PC-3 (cell line): Measurements from ENCODE around the gene TTC23L. TPM values are rescaled to one million over a fixed set of nuclear protein-coding genes. Genes with fewer than 3 reads are reported as not detected.

Experiments
- ATAC-seq: fragments of 200-7000 bp; cut with Tn5 transposase; 2 replicates; pipeline ENCODE4 v1.9.1; 2020; ENCODE audit warnings: mild to moderate bottlenecking, moderate library complexity
- Bru-seq: library from RNA; stranded (reverse); fragments of 400-500 nt; gene quantifications from one replicate; lab custom pipeline; 2021; lab: Mats Ljungman, UMichigan
- BruChase-seq, 2 experiments: library from RNA; stranded (reverse); fragments of 400-500 nt; gene quantifications; one replicate each; lab custom pipeline; 2021; lab: Mats Ljungman, UMichigan
- BruUV-seq: library from RNA; stranded (reverse); fragments of 400-500 nt; replicated peaks from 2 replicates; lab custom pipeline; 2021; lab: Mats Ljungman, UMichigan
- CTCF ChIA-PET: fragments of 300-600 bp; sonication (Branson Sonifier 250); formaldehyde crosslinking; loops from one replicate; lab custom pipeline; 2022; ENCODE audit warnings: antibody characterized with exemption; lab: Charles Lee
- POLR2A ChIA-PET: fragments of 300-600 bp; sonication (Branson Sonifier 250); formaldehyde crosslinking; loops from one replicate; lab custom pipeline; 2022; ENCODE audit warnings: antibody characterized with exemption; ENCODE audit not compliant: unreplicated experiment; lab: Charles Lee
- DNase-seq: peaks from one replicate; pipeline ENCODE4 v3.0.0-alpha.2; 2015
- H2AFZ ChIP-seq: fragments of 300-600 bp; sonication (generic); 2 replicates; pipeline ENCODE4 v1.6.0; 2016; ENCODE audit warnings: antibody characterized with exemption, low read length
- H3F3A ChIP-seq: fragments of 300-600 bp; sonication (generic); one replicate; pipeline ENCODE4 v1.6.0; 2017; ENCODE audit warnings: antibody characterized with exemption, low read length, control low read depth, mild to moderate bottlenecking; ENCODE audit not compliant: unreplicated experiment
- H3K27ac ChIP-seq: fragments of 300-600 bp; sonication (generic); 2 replicates; pipeline ENCODE4 v1.5.1; 2016; ENCODE audit warnings: mild to moderate bottlenecking, low read length
- H3K27me3 ChIP-seq: fragments of 300-600 bp; sonication (generic); 2 replicates; pipeline ENCODE4 v1.6.1; 2016; ENCODE audit warnings: low read length, mixed read lengths
- H3K36me3 ChIP-seq: fragments of 300-600 bp; sonication (generic); 2 replicates; pipeline ENCODE4 v1.6.1; 2016; ENCODE audit warnings: low read depth, mixed run types, low read length, mixed read lengths
- H3K4me1 ChIP-seq: fragments of 300-600 bp; sonication (generic); 2 replicates; pipeline ENCODE4 v1.5.1; 2016; ENCODE audit warnings: low read length; ENCODE audit not compliant: insufficient read depth
- H3K4me2 ChIP-seq: fragments of 300-600 bp; sonication (generic); 2 replicates; pipeline ENCODE4 v1.6.0; 2016; ENCODE audit warnings: low read length
- H3K4me3 ChIP-seq: fragments of 300-600 bp; sonication (generic); 2 replicates; pipeline ENCODE4 v1.5.1; 2016; ENCODE audit warnings: mild to moderate bottlenecking, low read length, mixed read lengths
- H3K79me2 ChIP-seq: fragments of 300-600 bp; sonication (generic); 2 replicates; pipeline ENCODE4 v1.6.1; 2017; ENCODE audit warnings: low read length, mixed read lengths
- H3K9ac ChIP-seq: fragments of 300-600 bp; sonication (generic); 2 replicates; pipeline ENCODE4 v1.6.0; 2016; ENCODE audit warnings: mild to moderate bottlenecking, low read length
- H3K9me2 ChIP-seq: fragments of 300-600 bp; sonication (generic); replicated peaks from 2 replicates; pipeline ENCODE4 v1.6.1; 2016; ENCODE audit warnings: mixed run types, low read length, mixed read lengths
- H3K9me3 ChIP-seq: fragments of 300-600 bp; sonication (generic); 2 replicates; pipeline ENCODE4 v1.6.1; 2016; ENCODE audit warnings: low read length, mixed read lengths
- H4K20me1 ChIP-seq: fragments of 300-600 bp; sonication (generic); 2 replicates; pipeline ENCODE4 v1.6.1; 2016; ENCODE audit warnings: low read length, mixed read lengths
- CTCF ChIP-seq: fragments of 300-600 bp; sonication (generic); conservative IDR thresholded peaks from 2 replicates; pipeline ENCODE4 v1.5.1; 2017; ENCODE audit warnings: antibody characterized with exemption, low read depth, mild to moderate bottlenecking, low read length
- EZH2 ChIP-seq: fragments of 300-600 bp; sonication (generic); IDR thresholded peaks from one replicate; pipeline ENCODE4 v1.6.1; 2017; ENCODE audit warnings: antibody characterized with exemption, mild to moderate bottlenecking, low read length; ENCODE audit not compliant: unreplicated experiment
- EZH2phosphoT487 ChIP-seq: fragments of 300-600 bp; sonication (generic); IDR thresholded peaks from 2 replicates; pipeline ENCODE4 v1.6.1; 2018; ENCODE audit warnings: mild to moderate bottlenecking, antibody characterized with exemption, low read length, borderline replicate concordance
- intact Hi-C: fragments of 100-400 bp; cut with micrococcal nuclease; formaldehyde crosslinking; loops from 2 replicates; pipeline ENCODE4 v1.9.0; 2023
- long read RNA-seq: library from polyadenylated mRNA; unstranded; transcript quantifications from one replicate; pipeline ENCODE4 v2.0.0, GENCODE V29; 2021; ENCODE audit not compliant: unreplicated experiment
- total RNA-seq: library from RNA; depleted of rRNA; stranded (reverse); fragments of >200 nt; gene quantifications from 2 replicates; pipeline ENCODE4 v1.2.3, GENCODE V29; 2014; rRNA removed

Gene TTC23L, protein sequence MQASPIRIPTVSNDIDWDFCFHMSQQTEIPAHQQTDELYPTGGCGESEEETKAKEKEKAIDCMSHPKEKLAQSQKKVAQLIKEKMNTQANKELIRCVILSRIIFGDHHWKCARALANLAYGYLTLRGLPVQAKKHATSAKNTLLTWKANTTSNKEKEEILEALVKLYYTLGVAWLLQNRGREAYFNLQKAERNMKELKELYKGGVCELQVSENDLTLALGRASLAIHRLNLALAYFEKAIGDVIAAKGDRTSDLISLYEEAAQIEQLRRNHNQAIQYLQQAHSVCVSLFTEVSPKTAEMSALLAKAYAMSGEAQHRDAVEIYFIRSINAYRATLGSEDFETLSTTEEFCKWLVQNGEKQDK
- total RNA-seq (0.84 TPM in 1 of 2 replicates, not detected in the other), Bru-seq, nascent RNA (percentile 34 among the genes with signal in this experiment), BruChase-seq, experiment 1, labeled RNA remaining after a 6-hour chase (percentile 29 among the genes with signal in this experiment), BruChase-seq, experiment 2, labeled RNA remaining after a 2-hour chase (percentile 35 among the genes with signal in this experiment)
- long read RNA-seq, partial matches to known transcripts: 0 of 2 reads
- long read RNA-seq, other reads (novel, unspliced or antisense): 2 of 2 reads

GRCh38 chr5:34838785-34839714 is at the start of gene TTC23L:
Gene TTC23L (plus strand): TSS chr5:34839164. CDS start chr5:34840672, 1,508 bp downstream.
- peak; percentile 90 for DNase-seq
- CTCF ChIA-PET: no interaction called here
- peak; percentile 95 for ATAC-seq
- intact Hi-C loops: loop anchor here (5.0 to 10.0 kb wide), 4 partner anchors 182 to 352 kb away; partner anchors contain the start of gene RAI14
- Histone ChIP-seq H3K36me3 (no peaks in the 10 kb centered on the region), H3K27me3 (no peaks in the 10 kb centered on the region), H3K9me3 (no peaks in the 10 kb centered on the region), H3K79me2 (no peaks in the 10 kb centered on the region), H2AFZ (peak within 1 kb of the TSS; percentile 89), H3K4me3 (peak within 1 kb of the TSS; percentile 72), H4K20me1 (no peaks in the 10 kb centered on the region), H3K9me2 (no peaks in the 10 kb centered on the region), H3K4me2 (peak within 1 kb of the TSS; percentile 89), H3K4me1 (peaks cover 4% of the 10 kb centered on the region; the same call in 1 of the 2 replicates), H3K9ac (peak within 1 kb of the TSS; percentile 65), H3K27ac (peak within 1 kb of the TSS; percentile 11), H3F3A (no peaks in the 10 kb centered on the region)
- no peak for TF ChIP-seq EZH2phosphoT487
- TF ChIP-seq CTCF: no peak
- TF ChIP-seq EZH2: no peak
- POLR2A ChIA-PET: interaction anchor here (0.5 to 1.2 kb wide), 8 partner anchors 19 to 364 kb away, joined by 3 to 4 read pairs (median 3); partner anchors contain the start of genes BRIX1 and RAD1
- BruUV-seq: TSS peak; percentile 63

DNA sequence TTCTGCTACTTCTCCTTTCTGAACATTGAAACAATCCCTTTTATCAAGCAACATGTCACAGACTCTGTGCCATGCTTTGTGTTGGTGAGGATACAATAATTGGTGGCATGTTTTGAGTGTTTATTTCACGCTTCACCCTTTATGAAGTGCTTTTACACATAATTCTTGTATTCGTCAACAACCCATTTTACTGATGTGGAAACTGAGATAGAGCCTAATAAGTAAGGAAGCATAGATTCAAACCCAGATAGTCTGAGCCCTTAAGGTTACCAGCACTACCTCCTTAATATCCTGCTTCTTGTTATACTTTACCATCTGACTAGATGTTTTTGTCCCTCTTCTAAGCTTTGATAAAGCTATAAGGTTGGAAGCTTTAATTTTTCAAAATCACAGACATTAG is 49.3 kb upstream of the TTC23L start:
- H3K4me2 ChIP-seq: no peak overlapping the region
- no peaks in the 10 kb centered on the region for H3K9me3 ChIP-seq
- H3F3A ChIP-seq: no peaks in the 10 kb centered on the region
- intact Hi-C loops: no loop called here
- ChIA-PET CTCF (no interaction called here), POLR2A (no interaction called here)
- H3K79me2 ChIP-seq: 0 out of 2 replicates have a peak, but pooled peaks cover 3% of the 10 kb centered on the region
- no peak overlapping the region for H2AFZ ChIP-seq
- H3K27me3 ChIP-seq: no peaks in the 10 kb centered on the region
- no peak for ATAC-seq
- DNase-seq: no peak
- peaks cover 2% of the 10 kb centered on the region; the same call in 1 of the 2 replicates for H3K36me3 ChIP-seq
- H4K20me1 ChIP-seq: no peaks in the 10 kb centered on the region
- no peak overlapping the region for H3K9ac ChIP-seq
- H3K4me3 ChIP-seq: no peak overlapping the region
- no TSS peak for BruUV-seq
- no peaks in the 10 kb centered on the region for H3K4me1 ChIP-seq
- TF ChIP-seq EZH2 (no peak), CTCF (no peak), EZH2phosphoT487 (no peak)
- no peaks in the 10 kb centered on the region for H3K9me2 ChIP-seq
- H3K27ac ChIP-seq: no peak overlapping the region
